HG03095 (cell line): ENCODE measurements around the gene ZNF26.
A peak's percentile ranks its signal among the peaks of the same experiment; 100 is the strongest.
"Not testable (repeated sequence)": the region's sequence is repeated elsewhere in the genome, so short reads cannot be mapped to it uniquely, and the experiment has no call there.

ENCODE experiments used
- ATAC-seq: cut with Tn5 transposase; IDR thresholded peaks from one replicate; pipeline ENCODE4 v1.9.1; 2021; ENCODE audit warnings: moderate library complexity; ENCODE audit not compliant: unreplicated experiment

ZNF26 gene

GRCh38 chr12:132955094-132956010 lies 30.8 kb upstream of the ZNF26 start:
- peak; percentile 32 for ATAC-seq

- peak; percentile 94 for ATAC-seq
Measured at GRCh38 chr12:132956011-132956788, 30.0 kb upstream of the ZNF26 start, which contains the start of gene ZNF605. TSS of gene ZNF605 (minus strand) at chr12:132956306. CDS start at chr12:132945635, 10,671 bp downstream.

- not testable (repeated sequence) for ATAC-seq
Measured at GRCh38 chr12:132961790-132962189, 24.4 kb upstream of the ZNF26 start.

GRCh38 chr12:132963947-132964346 lies 22.2 kb upstream of the ZNF26 start:
- ATAC-seq: not testable (repeated sequence)

GRCh38 chr12:132965796-132966195 lies 20.4 kb upstream of the ZNF26 start:
- ATAC-seq: no peak

GRCh38 chr12:132966676-132967415 lies 19.3 kb upstream of the ZNF26 start:
- no peak for ATAC-seq

GRCh38 chr12:132967736-132968135 lies 18.4 kb upstream of the ZNF26 start:
- no peak for ATAC-seq

- no peak for ATAC-seq
Measured at GRCh38 chr12:132972374-132972773, 13.8 kb upstream of the ZNF26 start.

GRCh38 chr12:132976870-132977269 lies 9.3 kb upstream of the ZNF26 start:
- ATAC-seq: not testable (repeated sequence)

GRCh38 chr12:132986885-132987225 lies 688 bp downstream of the ZNF26 start:
- ATAC-seq: no peak

GRCh38 chr12:132998741-132999140 lies 12.6 kb downstream of the ZNF26 start:
- ATAC-seq: no peak

- no peak for ATAC-seq
Measured at GRCh38 chr12:133010657-133011297, 24.6 kb downstream of the ZNF26 start.

- no peak for ATAC-seq
Measured at GRCh38 chr12:133023566-133023965, 37.4 kb downstream of the ZNF26 start.

GRCh38 chr12:133026996-133027395 lies 40.8 kb downstream of the ZNF26 start:
- ATAC-seq: no peak

GRCh38 chr12:133037207-133038005 lies 51.2 kb downstream of the ZNF26 start, which contains the start of gene ZNF84:
TSS of gene ZNF84 (plus strand) at chr12:133037509. CDS start at chr12:133041468, 3,959 bp downstream.
- ATAC-seq: peak; percentile 87

GRCh38 chr12:133038118-133038709 lies 52.0 kb downstream of the ZNF26 start:
- no peak for ATAC-seq

- no peak for ATAC-seq
Measured at GRCh38 chr12:133046698-133047097, 60.5 kb downstream of the ZNF26 start.

- ATAC-seq: no peak
Measured at GRCh38 chr12:133057446-133057845, 71.3 kb downstream of the ZNF26 start.
